Measurements from ENCODE around the gene ELFN1.
"Not testable (repeated sequence)": the region's sequence is repeated elsewhere in the genome, so short reads cannot be mapped to it uniquely, and the experiment has no call there.

The ELFN1 gene

GRCh38 chr7:1762238-1762945 is 92.3 kb downstream of the ELFN1 start:
- no peak for DNase-seq

GRCh38 chr7:1763033-1763432 is 93.0 kb downstream of the ELFN1 start:
- no peak for DNase-seq

DNA sequence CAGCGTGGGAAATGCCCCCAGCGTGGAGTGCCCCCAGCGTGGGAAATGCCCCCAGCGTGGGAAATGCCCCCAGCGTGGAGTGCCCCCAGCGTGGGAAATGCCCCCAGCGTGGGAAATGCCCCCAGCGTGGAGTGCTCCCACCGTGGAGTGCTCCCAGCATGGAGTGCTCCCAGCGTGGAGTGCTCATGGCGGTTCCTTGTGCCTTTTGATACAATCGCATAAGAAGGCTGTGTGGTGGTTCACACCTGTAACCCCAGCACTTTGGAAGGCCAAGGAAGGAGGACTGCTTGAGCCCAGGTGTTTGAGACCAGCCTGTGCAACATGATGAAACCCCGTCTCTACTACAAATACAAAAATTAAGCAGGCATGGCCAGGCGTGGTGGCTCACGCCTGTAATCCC is 93.8 kb downstream of the ELFN1 start:
- not testable (repeated sequence) for DNase-seq

DNA sequence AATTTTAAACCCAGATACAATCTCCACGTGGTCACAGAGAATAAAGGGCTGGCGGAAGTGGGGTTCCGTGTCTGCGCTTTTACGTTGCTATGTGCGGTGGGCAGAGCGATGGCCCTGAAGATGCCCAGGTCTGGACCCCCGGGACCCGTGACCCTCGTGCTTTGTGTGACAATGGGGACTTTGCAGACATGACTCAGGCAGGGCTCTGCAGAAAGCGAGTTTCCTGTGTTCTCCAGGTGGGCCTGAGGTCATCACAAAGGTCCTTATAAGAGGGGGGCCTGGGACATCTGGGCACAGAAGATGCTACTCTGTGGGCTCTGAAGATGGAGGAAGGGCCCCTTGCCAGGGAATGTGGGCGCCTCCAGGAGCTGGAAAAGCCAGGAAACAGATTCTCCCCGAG is 95.3 kb downstream of the ELFN1 start:
- DNase-seq, result no peak

DNA sequence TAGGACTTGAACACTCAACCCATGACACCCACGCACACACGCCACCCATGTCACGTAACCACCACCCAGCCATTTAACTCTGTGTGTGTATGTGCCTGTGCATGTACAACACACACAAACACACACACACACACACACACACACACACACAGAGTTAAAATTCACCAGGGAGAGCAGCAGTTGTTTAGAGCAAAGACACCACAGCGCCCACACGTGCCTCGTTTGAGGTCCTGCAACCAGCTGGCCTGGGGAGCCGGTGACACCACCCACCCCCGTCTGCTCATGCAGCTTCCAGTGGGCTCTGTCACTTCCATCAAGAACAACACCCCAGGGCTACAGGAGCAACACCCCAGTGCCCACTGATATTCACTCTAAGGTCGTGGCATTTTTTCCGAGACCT is 97.4 kb downstream of the ELFN1 start:
- no peak for DNase-seq

- DNase-seq, result no peak
Observed at GRCh38 chr7:1768832-1769231, 98.8 kb downstream of the ELFN1 start.

DNA sequence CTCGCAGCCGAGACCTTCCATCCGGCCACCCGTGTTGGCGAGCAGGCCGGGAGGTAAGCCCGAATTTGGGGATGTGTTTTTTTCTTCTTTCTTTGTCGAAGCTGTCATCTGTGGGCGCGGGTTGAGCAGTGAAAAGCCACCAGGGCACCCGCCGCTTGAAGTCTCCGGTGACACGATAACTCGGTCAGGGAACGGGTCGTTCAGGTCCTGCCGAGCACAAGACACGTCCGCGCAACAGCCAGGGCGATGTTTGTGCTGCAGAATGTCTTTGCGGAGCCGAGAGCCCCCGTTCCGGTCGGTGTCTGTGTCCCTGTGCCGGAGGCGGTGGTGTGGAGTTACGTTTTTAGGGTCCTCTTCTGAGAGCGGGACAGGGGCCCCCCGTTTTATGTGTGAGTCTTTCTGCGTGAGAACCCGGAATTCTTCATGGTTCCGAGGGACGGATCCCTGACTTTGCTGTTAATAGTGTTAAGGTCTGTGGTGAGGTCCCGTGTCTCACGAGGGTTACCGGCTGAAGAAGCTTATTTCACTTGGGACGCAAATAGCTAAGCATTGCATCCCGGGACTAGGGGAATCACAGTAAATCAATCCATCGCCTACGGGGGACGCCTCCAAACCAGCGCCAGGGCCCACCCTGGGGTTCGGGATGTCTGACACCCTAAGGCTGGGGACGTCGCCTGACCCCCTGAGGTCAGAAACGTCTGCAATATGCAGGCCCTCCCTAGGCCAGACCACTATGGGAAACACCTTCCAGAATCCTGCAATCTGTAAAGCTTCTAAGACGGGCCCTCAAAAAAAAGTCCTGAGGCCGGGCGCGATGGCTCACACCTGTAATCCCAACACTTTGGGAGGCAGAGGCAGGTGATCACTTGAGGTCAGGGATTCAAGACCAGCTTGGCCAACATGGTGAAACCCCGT is 99.5 kb downstream of the ELFN1 start:
- DNase-seq, result no peak

GRCh38 chr7:1770331-1770730 is 100.3 kb downstream of the ELFN1 start:
- DNase-seq, result no peak

DNA sequence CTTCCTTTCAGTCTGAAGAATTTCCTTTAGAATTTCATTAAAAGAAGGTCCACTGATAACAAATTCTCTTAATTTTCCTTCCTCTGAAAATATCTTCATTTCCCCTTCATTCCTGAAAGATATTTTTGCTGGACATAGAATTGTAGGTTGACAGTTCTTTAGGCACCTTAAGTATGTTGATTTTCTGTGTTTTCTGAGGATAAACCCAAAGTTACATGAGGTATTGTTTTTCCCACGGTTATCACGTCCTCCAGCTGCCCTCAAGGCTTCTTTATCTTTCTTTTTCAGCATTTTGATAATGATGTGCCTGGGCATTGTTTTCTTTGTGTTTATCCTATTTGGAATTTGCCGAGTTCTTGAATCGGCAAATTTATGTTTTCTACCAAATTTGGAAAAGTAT is 105.3 kb downstream of the ELFN1 start:
- DNase-seq, result no peak

DNA sequence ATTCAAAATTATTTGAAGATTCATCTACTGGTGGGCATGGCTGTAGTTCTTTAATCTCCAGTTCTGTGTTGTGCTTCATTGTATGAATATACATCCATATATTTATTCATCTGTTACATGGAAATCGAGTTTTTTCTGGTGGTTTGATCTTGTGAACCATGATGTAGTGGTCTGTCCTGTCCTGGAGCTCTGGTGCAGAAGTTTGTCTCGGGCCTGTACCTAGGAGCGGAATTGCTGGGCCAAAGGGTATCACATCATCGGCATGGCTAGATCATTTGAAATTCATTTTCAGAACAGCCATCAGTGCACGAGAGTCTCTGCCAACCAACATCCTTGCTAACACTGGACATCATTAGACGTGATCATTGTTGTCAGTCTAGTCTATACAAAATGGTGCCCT is 107.0 kb downstream of the ELFN1 start:
- no peak for DNase-seq

GRCh38 chr7:1779445-1779844 is 109.4 kb downstream of the ELFN1 start:
- DNase-seq, result no peak

- DNase-seq, result no peak
Observed at GRCh38 chr7:1781369-1781768, 111.3 kb downstream of the ELFN1 start.

- DNase-seq, result no peak
Observed at GRCh38 chr7:1785839-1786238, 115.8 kb downstream of the ELFN1 start.

GRCh38 chr7:1787241-1787640 is 117.2 kb downstream of the ELFN1 start:
- no peak for DNase-seq

DNA sequence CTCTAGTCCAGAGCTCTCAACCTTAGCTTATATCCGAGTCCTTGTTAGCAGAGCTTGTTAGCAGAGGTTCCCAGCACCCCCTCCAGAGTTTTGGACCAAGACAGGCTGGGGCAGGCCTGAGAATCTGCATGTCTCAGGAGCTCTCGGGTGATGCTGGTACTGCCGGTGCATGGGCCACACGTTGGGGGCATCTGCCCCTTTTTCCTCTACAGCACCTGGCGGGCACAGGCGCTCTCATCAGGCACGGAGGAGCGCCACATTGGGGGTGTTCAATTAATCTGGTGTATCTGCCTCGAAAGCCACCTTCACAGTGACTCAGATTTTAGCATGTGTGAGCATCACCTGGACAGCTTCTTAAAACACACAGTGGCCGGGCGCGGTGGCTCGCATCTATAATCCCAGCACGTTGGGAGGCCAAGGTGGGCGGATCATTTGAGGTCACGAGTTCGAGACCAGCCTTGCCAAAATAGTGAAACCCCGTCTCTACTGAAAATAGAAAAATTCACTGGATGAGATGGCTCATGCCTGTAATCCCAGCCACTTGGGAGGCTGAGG is 117.7 kb downstream of the ELFN1 start:
- DNase-seq, result no peak

- DNase-seq, result no peak
Observed at GRCh38 chr7:1794888-1795542, 124.9 kb downstream of the ELFN1 start.
